Right lobe of liver (tissue), 6 donors: ENCODE measurements around the gene FER1L5. TPM values are rescaled to one million over a fixed set of nuclear protein-coding genes. Genes with fewer than 3 reads are reported as not detected.
A peak's percentile ranks its signal among the peaks of the same experiment; 100 is the strongest.

Experiments
- ATAC-seq, 4 donors: fragments of 200-7000 bp; cut with Tn5 transposase; one replicate each; pipeline ENCODE4 v1.9.1; 2020; ENCODE audit warnings: mild to moderate bottlenecking in 4 of 4, moderate library complexity in 4 of 4
- DNase-seq, 3 donors: peaks; one replicate each; pipeline ENCODE4 v3.0.0-alpha.2; 2020
- H3K27ac ChIP-seq, 3 donors: fragments of 200-600 bp; one replicate each; pipeline ENCODE4 v1.8.0; 2022
- H3K27me3 ChIP-seq, 2 donors: fragments of 200-600 bp; one replicate each; pipeline ENCODE4 v1.8.0; 2022
- H3K36me3 ChIP-seq, 4 donors: fragments of 200-600 bp; sonication (generic) in 1 of 4; one replicate each; pipeline versions ENCODE4 v1.5.1 to v1.8.0; 2017 to 2022; ENCODE audit warnings: control low read depth in 1 of 4
- H3K4me1 ChIP-seq, 4 donors: fragments of 200-600 bp; sonication (generic) in 1 of 4; one replicate each; pipeline versions ENCODE4 v1.5.1 to v1.8.0; 2017 to 2022; ENCODE audit warnings: control low read depth in 1 of 4
- H3K4me3 ChIP-seq, 3 donors: fragments of 200-600 bp; one replicate each; pipeline ENCODE4 v1.8.0; 2022
- H3K9me3 ChIP-seq, 4 donors: fragments of 200-600 bp; sonication (generic) in 1 of 4; one replicate each; pipeline versions ENCODE4 v1.5.1 to v1.8.0; 2017 to 2022; ENCODE audit warnings: control low read depth in 1 of 4
- POLR2A ChIP-seq: fragments of 450-650 bp; IDR thresholded peaks from one replicate; pipeline ENCODE4 v1.6.1; 2017; ENCODE audit warnings: antibody characterized with exemption, mild to moderate bottlenecking
- WGBS: methylation state at CpG from one replicate; pipeline ENCODE4 v1.1.6; 2018; ENCODE audit warnings: low coverage, low lambda C conversion rate; ENCODE audit not compliant: insufficient coverage; ENCODE audit errors: missing lambda C conversion rate; 5-methylcytosine and 5-hydroxymethylcytosine counted together
- intact Hi-C, 2 donors: fragments of 100-400 bp; cut with DNase I; formaldehyde crosslinking; loops; one replicate each; pipeline versions ENCODE4 v1.11.2 to v1.14.1; 2022
- total RNA-seq, 6 experiments: library from RNA; depleted of rRNA in 2 of 6; stranded (reverse); fragments of >200 nt in 2 of 6; fragmentation: NEBNext Ultra II Directional in 3 of 6; extraction: Animal tissue kit (Norgen Biotek cat#: 25700) in 3 of 6; gene quantifications; one replicate each; pipeline versions ENCODE4 v1.1.0 to v1.2.4, GENCODE V29; 2016 to 2023
- TF ChIP-seq, protein P1 (sequence below), 4 donors: fragments of 200-600 bp in 3 of 4; fragments of 450-650 bp in 1 of 4; IDR thresholded peaks; one replicate each; pipeline versions ENCODE4 v1.5.1 to v1.8.0; 2016 to 2022; ENCODE audit warnings: antibody characterized with exemption in 4 of 4, mild to moderate bottlenecking in 2 of 4
- donor health status: DM: no; HTN: yes; CAD: no.
- donor health status: DM: no; HTN: no; CAD: no.
- donor health status: DM: no; HTN: no; CAD: no.
- donor health status: DM: no; HTN: yes; CAD: no.
- donor health status: DM: no; HTN: yes; CAD: no.

The FER1L5 gene
- total RNA-seq, 6 experiments from 2014 or later, result not detected

GRCh38 chr2:96599941-96600340 is 42.6 kb upstream of the FER1L5 start:
- H3K27me3 ChIP-seq, result no peaks in the 10 kb centered on the region
- peaks cover 0 to 21% (median 9%) of the 10 kb centered on the region in 4 donors for H3K4me1 ChIP-seq
- ATAC-seq (no peak), DNase-seq (no peak)
- H3K4me3 ChIP-seq, result no peak overlapping the region
- H3K27ac ChIP-seq, result no peak overlapping the region
- WGBS, result 92% methylated on average over 2 of the region's 2 CpGs
- no peaks in the 10 kb centered on the region for H3K9me3 ChIP-seq
- TF ChIP-seq, protein P1, sequence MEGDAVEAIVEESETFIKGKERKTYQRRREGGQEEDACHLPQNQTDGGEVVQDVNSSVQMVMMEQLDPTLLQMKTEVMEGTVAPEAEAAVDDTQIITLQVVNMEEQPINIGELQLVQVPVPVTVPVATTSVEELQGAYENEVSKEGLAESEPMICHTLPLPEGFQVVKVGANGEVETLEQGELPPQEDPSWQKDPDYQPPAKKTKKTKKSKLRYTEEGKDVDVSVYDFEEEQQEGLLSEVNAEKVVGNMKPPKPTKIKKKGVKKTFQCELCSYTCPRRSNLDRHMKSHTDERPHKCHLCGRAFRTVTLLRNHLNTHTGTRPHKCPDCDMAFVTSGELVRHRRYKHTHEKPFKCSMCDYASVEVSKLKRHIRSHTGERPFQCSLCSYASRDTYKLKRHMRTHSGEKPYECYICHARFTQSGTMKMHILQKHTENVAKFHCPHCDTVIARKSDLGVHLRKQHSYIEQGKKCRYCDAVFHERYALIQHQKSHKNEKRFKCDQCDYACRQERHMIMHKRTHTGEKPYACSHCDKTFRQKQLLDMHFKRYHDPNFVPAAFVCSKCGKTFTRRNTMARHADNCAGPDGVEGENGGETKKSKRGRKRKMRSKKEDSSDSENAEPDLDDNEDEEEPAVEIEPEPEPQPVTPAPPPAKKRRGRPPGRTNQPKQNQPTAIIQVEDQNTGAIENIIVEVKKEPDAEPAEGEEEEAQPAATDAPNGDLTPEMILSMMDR (IDR thresholded peaks at IDR 0.05), result no peak
- TF ChIP-seq POLR2A, result no peak
- peaks cover 0 to 79% (median 26%) of the 10 kb centered on the region in 4 donors for H3K36me3 ChIP-seq
- intact Hi-C loops, result no loop called here

DNA sequence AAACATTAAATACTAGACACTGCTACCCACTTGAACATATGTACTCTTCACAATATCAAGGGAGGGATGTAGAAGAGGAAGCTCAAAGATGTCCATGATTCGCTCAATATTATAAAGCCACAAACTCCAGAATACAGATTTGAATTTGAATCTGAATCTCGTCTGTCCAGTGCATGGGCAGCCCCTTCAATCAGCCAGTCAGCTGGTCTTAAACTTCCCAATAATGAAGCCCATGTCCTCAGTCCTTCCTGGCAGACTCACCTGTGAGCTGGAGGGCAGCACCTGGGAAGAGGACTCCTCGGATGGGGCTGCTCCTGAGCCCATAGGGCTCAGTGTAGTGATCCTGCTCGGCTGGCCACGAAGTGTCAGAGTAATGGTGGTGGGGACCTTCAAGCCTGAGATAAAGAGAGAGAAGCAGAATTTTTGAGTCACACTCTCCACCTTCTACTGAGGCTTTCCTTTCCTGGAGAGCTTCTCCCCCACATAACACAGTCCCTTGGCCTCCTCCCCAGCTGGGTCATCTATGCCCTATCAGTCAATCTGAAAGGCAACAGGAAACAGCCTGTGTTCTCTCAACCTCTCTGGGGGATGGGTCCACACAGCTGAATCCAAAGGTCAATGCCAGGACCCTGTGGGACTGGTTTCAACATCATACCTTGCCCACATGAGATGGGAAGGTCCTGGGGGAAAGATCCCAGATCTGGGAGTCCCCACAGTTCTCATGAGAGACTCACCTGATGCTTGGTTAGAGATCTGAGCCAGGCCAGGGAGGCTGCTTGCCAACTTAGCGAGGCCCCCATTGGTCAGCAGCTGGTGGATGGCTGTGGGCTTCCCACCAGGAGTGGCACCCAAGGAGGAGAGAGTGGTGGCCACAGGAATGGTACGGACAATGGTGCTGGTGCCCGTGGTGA is 40.9 kb upstream of the FER1L5 start:
- Histone ChIP-seq H3K4me3 (no peak overlapping the region), H3K36me3 (peaks cover 0 to 79% (median 30%) of the 10 kb centered on the region in 4 donors), H3K27me3 (no peaks in the 10 kb centered on the region), H3K4me1 (peaks cover 0 to 21% (median 9%) of the 10 kb centered on the region in 4 donors), H3K9me3 (no peaks in the 10 kb centered on the region), H3K27ac (peak overlapping the region; percentile 35 to 75 (median 41))
- DNase-seq, result peak in 2 of 3 donors; percentile 74 to 83
- intact Hi-C loops, result no loop called here
- ATAC-seq, result peak; percentile 92 to 96 (median 94)
- WGBS, result 86% methylated on average over 2 of the region's 8 CpGs
- no peak for TF ChIP-seq POLR2A
- TF ChIP-seq, protein P1 (IDR thresholded peaks at IDR 0.05), result no peak

DNA sequence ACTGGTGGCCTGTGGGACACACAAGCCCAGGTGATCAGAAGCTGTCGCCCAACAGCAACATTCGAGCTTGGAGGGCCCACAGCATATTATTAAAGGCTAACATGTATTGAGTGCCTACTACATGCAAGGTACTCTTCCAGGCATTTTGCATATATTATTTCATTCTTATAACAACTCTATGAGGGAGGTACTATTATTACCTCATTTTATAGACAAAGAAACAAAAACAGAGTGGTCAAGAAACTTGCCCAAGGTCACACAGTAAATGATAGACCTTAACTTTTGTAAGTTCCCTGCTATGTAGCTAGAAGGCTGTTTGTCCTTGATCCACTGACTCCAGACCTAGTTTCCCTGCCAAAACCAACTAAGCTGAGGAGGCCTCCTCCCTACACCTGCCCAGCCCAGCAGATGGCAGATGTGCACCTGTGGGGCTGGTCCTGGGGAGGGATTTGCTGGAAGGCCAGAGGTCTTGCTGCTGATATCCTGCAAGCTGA is 40.2 kb upstream of the FER1L5 start:
- peak overlapping the region; percentile 35 to 75 (median 41) for H3K27ac ChIP-seq
- peaks cover 0 to 80% (median 30%) of the 10 kb centered on the region in 4 donors for H3K36me3 ChIP-seq
- no peaks in the 10 kb centered on the region for H3K27me3 ChIP-seq
- intact Hi-C loops, result no loop called here
- peak; percentile 66 to 76 (median 69) for ATAC-seq
- H3K9me3 ChIP-seq, result no peaks in the 10 kb centered on the region
- TF ChIP-seq, protein P1 (IDR thresholded peaks at IDR 0.05), result peak; percentile 39 to 57 (median 44)
- TF ChIP-seq POLR2A, result no peak
- H3K4me3 ChIP-seq, result no peak overlapping the region
- peak; percentile 50 to 71 (median 60) for DNase-seq
- peaks cover 0 to 21% (median 9%) of the 10 kb centered on the region in 4 donors for H3K4me1 ChIP-seq
- 80% methylated on average over 1 of the region's 2 CpGs for WGBS

DNA sequence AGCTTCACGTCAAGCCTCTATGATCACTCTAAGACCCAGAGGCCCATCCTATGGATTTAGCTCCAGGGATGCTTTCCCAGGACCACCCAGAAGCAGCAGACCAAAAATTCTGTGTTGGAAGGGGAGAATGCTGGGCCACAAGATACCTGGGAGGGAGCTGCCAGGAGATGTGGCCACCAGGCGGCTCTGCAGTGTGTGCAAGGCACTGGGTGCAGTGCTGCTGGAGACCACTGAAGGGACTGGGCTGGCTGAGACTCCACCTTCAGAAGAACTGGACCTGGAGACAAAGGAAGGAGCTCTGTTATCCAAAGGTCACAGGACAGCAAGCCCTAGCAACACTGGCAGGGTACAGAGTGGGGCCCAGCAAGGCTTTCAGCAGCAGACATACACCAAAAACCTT is 38.5 kb upstream of the FER1L5 start:
- no peak overlapping the region for H3K27ac ChIP-seq
- H3K4me1 ChIP-seq, result peaks cover 0 to 33% (median 10%) of the 10 kb centered on the region in 4 donors
- TF ChIP-seq, protein P1 (IDR thresholded peaks at IDR 0.05), result no peak
- TF ChIP-seq POLR2A, result no peak
- no peak for ATAC-seq
- intact Hi-C loops, result no loop called here
- no CpG with 5 or more reads among the region's 2 CpGs for WGBS
- no peak overlapping the region for H3K4me3 ChIP-seq
- DNase-seq, result no peak
- H3K9me3 ChIP-seq, result no peaks in the 10 kb centered on the region
- no peaks in the 10 kb centered on the region for H3K27me3 ChIP-seq
- peaks cover 4 to 82% (median 39%) of the 10 kb centered on the region in 4 donors for H3K36me3 ChIP-seq
